ENCODE data around the gene ASAP2. TPM values are rescaled to one million over a fixed set of nuclear protein-coding genes. Genes with fewer than 3 reads are reported as not detected.
A peak's percentile ranks its signal among the peaks of the same experiment; 100 is the strongest.

Gene ASAP2
- polyA plus RNA-seq, 3 donors, result 0.08 to 1.1 (median 0.20) TPM

DNA sequence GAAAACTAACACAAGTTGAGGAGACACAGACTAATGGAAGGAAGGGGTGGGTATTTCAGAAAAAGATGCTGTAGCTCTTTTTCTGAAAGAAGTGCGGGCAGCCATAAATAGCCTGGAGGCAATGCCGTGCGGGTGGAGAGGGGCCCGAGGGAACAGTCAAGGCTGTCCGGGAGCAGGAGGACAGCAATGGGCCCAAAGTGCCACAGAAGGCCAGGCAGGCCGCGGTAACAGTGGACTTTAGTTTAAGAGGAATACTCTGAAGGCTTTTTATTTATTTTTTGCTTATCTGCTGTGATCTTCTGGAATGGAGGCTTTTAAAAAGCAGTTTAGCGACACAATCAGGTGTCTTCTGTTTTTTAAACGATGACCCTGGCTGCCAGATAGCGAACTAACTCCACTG is 213.9 kb downstream of the ASAP2 start:
- Histone ChIP-seq H3K4me2 (replicated peaks; ENCODE audit: extremely low read depth, low read length, poor library complexity, severe bottlenecking) (no peak overlapping the region), H3K27me3 (ENCODE audit: control insufficient read depth in 2 of 2, insufficient read depth in 2 of 2, low read length in 2 of 2) (no peaks in the 10 kb centered on the region), H3K27ac (ENCODE audit: low read depth in 1 of 2, low read length in 2 of 2) (no peak overlapping the region), H3K9me3 (replicated peaks in 1 of 2; ENCODE audit: control insufficient read depth in 1 of 2, insufficient read depth in 1 of 2, low read length in 2 of 2) (no peaks in the 10 kb centered on the region), H3K36me3 (replicated peaks in 1 of 2; ENCODE audit: control insufficient read depth in 1 of 2, insufficient read depth in 2 of 2, low read length in 2 of 2) (peaks cover 14 to 42% of the 10 kb centered on the region in 2 donors), H3K79me2 (ENCODE audit: insufficient read depth, low read length) (peaks cover 91% of the 10 kb centered on the region), H3K4me1 (ENCODE audit: control insufficient read depth in 1 of 2, insufficient read depth in 2 of 2, low read length in 2 of 2) (peaks cover 26 to 30% of the 10 kb centered on the region in 2 donors), H4K20me1 (ENCODE audit: insufficient read depth, low read length) (peaks cover 25% of the 10 kb centered on the region), H3K4me3 (replicated peaks in 1 of 3; ENCODE audit: low read depth in 2 of 3, low read length in 3 of 3) (no peak overlapping the region), H2AFZ (ENCODE audit: insufficient read depth, low read depth, low read length, poor library complexity, severe bottlenecking) (no peak overlapping the region), H3K9ac (ENCODE audit: insufficient read depth, low read length, poor library complexity, severe bottlenecking) (no peak overlapping the region)
- H3K4me3 Mint-ChIP-seq, result no peak overlapping the region
- intact Hi-C loops (cut with micrococcal nuclease), result loop anchor here in 1 of 2 donors (5.0 kb wide), 1 partner anchor 283 kb away; no protein-coding TSS in a partner anchor
- H3K27me3 Mint-ChIP-seq (ENCODE audit: low read depth in 3 of 3), result no peaks in the 10 kb centered on the region
- TF ChIP-seq, protein P1, sequence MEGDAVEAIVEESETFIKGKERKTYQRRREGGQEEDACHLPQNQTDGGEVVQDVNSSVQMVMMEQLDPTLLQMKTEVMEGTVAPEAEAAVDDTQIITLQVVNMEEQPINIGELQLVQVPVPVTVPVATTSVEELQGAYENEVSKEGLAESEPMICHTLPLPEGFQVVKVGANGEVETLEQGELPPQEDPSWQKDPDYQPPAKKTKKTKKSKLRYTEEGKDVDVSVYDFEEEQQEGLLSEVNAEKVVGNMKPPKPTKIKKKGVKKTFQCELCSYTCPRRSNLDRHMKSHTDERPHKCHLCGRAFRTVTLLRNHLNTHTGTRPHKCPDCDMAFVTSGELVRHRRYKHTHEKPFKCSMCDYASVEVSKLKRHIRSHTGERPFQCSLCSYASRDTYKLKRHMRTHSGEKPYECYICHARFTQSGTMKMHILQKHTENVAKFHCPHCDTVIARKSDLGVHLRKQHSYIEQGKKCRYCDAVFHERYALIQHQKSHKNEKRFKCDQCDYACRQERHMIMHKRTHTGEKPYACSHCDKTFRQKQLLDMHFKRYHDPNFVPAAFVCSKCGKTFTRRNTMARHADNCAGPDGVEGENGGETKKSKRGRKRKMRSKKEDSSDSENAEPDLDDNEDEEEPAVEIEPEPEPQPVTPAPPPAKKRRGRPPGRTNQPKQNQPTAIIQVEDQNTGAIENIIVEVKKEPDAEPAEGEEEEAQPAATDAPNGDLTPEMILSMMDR (IDR thresholded peaks at IDR 0.05), result no peak
- H3K36me3 Mint-ChIP-seq, result peaks cover 27 to 36% of the 10 kb centered on the region in 2 donors
- H3K9me3 Mint-ChIP-seq, result no peaks in the 10 kb centered on the region
- H3K4me1 Mint-ChIP-seq, result peaks cover 19% of the 10 kb centered on the region
- DNase-seq, result no peak
- peak overlapping the region in 1 of 7 donors; percentile 17 for H3K27ac Mint-ChIP-seq
- WGBS (ENCODE audit: insufficient coverage), result 96% methylated on average over 8 of the region's 10 CpGs

GRCh38 chr2:9422321-9423099 is 215.9 kb downstream of the ASAP2 start:
- no peaks in the 10 kb centered on the region for H3K27me3 Mint-ChIP-seq (ENCODE audit: low read depth in 3 of 3)
- Histone ChIP-seq H3K27ac (ENCODE audit: low read depth in 1 of 2, low read length in 2 of 2) (peak overlapping the region; percentile 84 to 91), H3K27me3 (ENCODE audit: control insufficient read depth in 2 of 2, insufficient read depth in 2 of 2, low read length in 2 of 2) (no peaks in the 10 kb centered on the region), H3K4me1 (ENCODE audit: control insufficient read depth in 1 of 2, insufficient read depth in 2 of 2, low read length in 2 of 2) (peaks cover 26 to 30% of the 10 kb centered on the region in 2 donors), H3K36me3 (replicated peaks in 1 of 2; ENCODE audit: control insufficient read depth in 1 of 2, insufficient read depth in 2 of 2, low read length in 2 of 2) (peaks cover 0 to 28% of the 10 kb centered on the region in 2 donors), H4K20me1 (ENCODE audit: insufficient read depth, low read length) (peaks cover 19% of the 10 kb centered on the region), H3K79me2 (ENCODE audit: insufficient read depth, low read length) (peaks cover 91% of the 10 kb centered on the region), H3K4me2 (replicated peaks; ENCODE audit: extremely low read depth, low read length, poor library complexity, severe bottlenecking) (peak overlapping the region; percentile 80), H3K4me3 (replicated peaks in 1 of 3; ENCODE audit: low read depth in 2 of 3, low read length in 3 of 3) (peak overlapping the region; percentile 71 to 97 (median 85)), H3K9me3 (replicated peaks in 1 of 2; ENCODE audit: control insufficient read depth in 1 of 2, insufficient read depth in 1 of 2, low read length in 2 of 2) (no peaks in the 10 kb centered on the region), H2AFZ (ENCODE audit: insufficient read depth, low read depth, low read length, poor library complexity, severe bottlenecking) (peak overlapping the region; percentile 90), H3K9ac (ENCODE audit: insufficient read depth, low read length, poor library complexity, severe bottlenecking) (peak overlapping the region; percentile 88)
- H3K9me3 Mint-ChIP-seq, result no peaks in the 10 kb centered on the region
- intact Hi-C loops (cut with micrococcal nuclease), result loop anchor here in 1 of 2 donors (5.0 kb wide), 1 partner anchor 285 kb away; no protein-coding TSS in a partner anchor
- TF ChIP-seq, protein P1 (IDR thresholded peaks at IDR 0.05), result peak; percentile 8
- peaks cover 17% of the 10 kb centered on the region for H3K4me1 Mint-ChIP-seq
- 16% methylated on average over 41 of the region's 42 CpGs for WGBS (ENCODE audit: insufficient coverage)
- H3K4me3 Mint-ChIP-seq, result peak overlapping the region in 1 of 2 donors; percentile 96
- DNase-seq, result peak; percentile 6 to 25 (median 15)
- H3K36me3 Mint-ChIP-seq, result peaks cover 10 to 16% of the 10 kb centered on the region in 2 donors
- peak overlapping the region; percentile 83 to 92 (median 91) for H3K27ac Mint-ChIP-seq

Data from CD14-positive monocyte (primary cell).